K562 (cell line): ENCODE measurements around the gene ARF1. TPM values are rescaled to one million over a fixed set of nuclear protein-coding genes. Genes with fewer than 3 reads are reported as not detected.
A peak's percentile ranks its signal among the peaks of the same experiment; 100 is the strongest.

Source experiments
- ATAC-seq: fragments of 200-7000 bp; cut with Tn5 transposase; 3 replicates; pipeline ENCODE4 v1.9.1; 2020; ENCODE audit warnings: moderate library complexity
- BruUV-seq: library from RNA; stranded (reverse); fragments of 400-500 nt; replicated peaks from 2 replicates; lab custom pipeline; 2021; lab: Mats Ljungman, UMichigan
- CTCF ChIA-PET: fragments of 300-600 bp; formaldehyde crosslinking; extraction: SDS; loops from one replicate; lab custom pipeline; 2021; ENCODE audit warnings: low intra/inter-chr PET ratio; lab: Yijun Ruan, JAX
- POLR2A ChIA-PET: fragments of 300-600, 350-650 bp; sonication (Branson Sonifier 250); formaldehyde crosslinking; extraction: SDS; loops from one replicate; lab custom pipeline; 2021; ENCODE audit warnings: antibody characterized with exemption, inconsistent platforms; lab: Yijun Ruan, JAX
- DNase-seq, 4 experiments: peaks; one replicate each; pipeline versions ENCODE4 v3.0.0 to v3.0.0-alpha.2; 2011 to 2018; ENCODE audit warnings: low spot score in 3 of 4, mixed read lengths in 3 of 4; ENCODE audit errors: extremely low read depth in 1 of 4
- FAIRE-seq: peaks from 2 replicates; lab custom pipeline; 2011; peaks lifted over from hg19 to GRCh38; lab: Jason Lieb, UNC
- H2AFZ ChIP-seq: 2 replicates; pipeline ENCODE4 v1.6.0; 2011; ENCODE audit warnings: low read depth, low read length, control low read depth, inconsistent platforms
- H3K27ac ChIP-seq: fragments of 200-600 bp; 3 replicates; pipeline ENCODE4 v1.8.0; 2011; ENCODE audit warnings: low read depth, mild to moderate bottlenecking, control low read depth, inconsistent platforms, low read length, moderate library complexity, mixed read lengths; ENCODE audit errors: extremely low read depth
- H3K27me3 ChIP-seq, 2 experiments: fragments of 300-600 bp in 1 of 2; 2 replicates in 1 of 2; 3 replicates in 1 of 2; pipeline versions ENCODE4 v1.6.0 to v1.8.0; 2011; ENCODE audit warnings: inconsistent platforms in 2 of 2, low read length in 2 of 2, mild to moderate bottlenecking in 1 of 2, mixed read lengths in 1 of 2, moderate library complexity in 1 of 2; ENCODE audit not compliant: control insufficient read depth in 2 of 2, insufficient read depth in 2 of 2
- H3K36me3 ChIP-seq: fragments of 300-600 bp; 3 replicates; pipeline ENCODE4 v1.8.0; 2011; ENCODE audit warnings: mild to moderate bottlenecking, low read length, inconsistent platforms; ENCODE audit not compliant: control insufficient read depth, insufficient read depth
- H3K4me1 ChIP-seq, 2 experiments: fragments of 200-600 bp in 1 of 2; replicated peaks in 1 of 2; 2 replicates in 1 of 2; 3 replicates in 1 of 2; pipeline versions ENCODE4 v1.5.1 to v1.8.0; 2011; ENCODE audit warnings: inconsistent platforms in 2 of 2, low read length in 2 of 2, mild to moderate bottlenecking in 1 of 2, mixed read lengths in 1 of 2, moderate library complexity in 1 of 2; ENCODE audit not compliant: control insufficient read depth in 2 of 2, insufficient read depth in 2 of 2
- H3K4me2 ChIP-seq: 2 replicates; pipeline ENCODE4 v1.6.1; 2011; ENCODE audit warnings: low read length, control low read depth, inconsistent platforms, mixed read lengths; ENCODE audit not compliant: insufficient read depth
- H3K4me3 ChIP-seq: fragments of 200-600 bp; sonication (generic), shearing (Covaris generic); 2 replicates; pipeline ENCODE4 v1.5.1; 2016; ENCODE audit warnings: control low read depth, inconsistent platforms
- H3K79me2 ChIP-seq: fragments of 200-600 bp; 3 replicates; pipeline ENCODE4 v1.8.0; 2011; ENCODE audit warnings: low read length, inconsistent platforms; ENCODE audit not compliant: control insufficient read depth, insufficient read depth
- H3K9ac ChIP-seq, 2 experiments: 2 replicates each; pipeline versions ENCODE4 v1.6.0 to v1.6.1; 2011; ENCODE audit warnings: low read depth in 2 of 2, low read length in 2 of 2, control low read depth in 1 of 2, inconsistent platforms in 1 of 2, mild to moderate bottlenecking in 1 of 2, mixed read lengths in 1 of 2; ENCODE audit not compliant: insufficient read depth in 1 of 2
- H3K9me1 ChIP-seq: one replicate; pipeline ENCODE4 v1.6.0; 2011; ENCODE audit warnings: inconsistent platforms, mild to moderate bottlenecking, low read length, moderate library complexity; ENCODE audit not compliant: control insufficient read depth, insufficient read depth
- H3K9me3 ChIP-seq: replicated peaks from 2 replicates; pipeline ENCODE4 v1.5.1; 2011; ENCODE audit warnings: low read depth, low read length, inconsistent platforms; ENCODE audit not compliant: control insufficient read depth, insufficient read depth
- H4K20me1 ChIP-seq: replicated peaks from 2 replicates; pipeline ENCODE4 v1.6.1; 2011; ENCODE audit warnings: low read length, inconsistent platforms, mixed read lengths; ENCODE audit not compliant: control insufficient read depth, insufficient read depth
- HDAC1 ChIP-seq, 2 experiments: fragments of 450-650 bp; IDR thresholded peaks; 2 replicates each; pipeline ENCODE4 v1.6.1; 2016 to 2017; ENCODE audit warnings: inconsistent platforms in 1 of 2, mild to moderate bottlenecking in 1 of 2, moderate library complexity in 1 of 2
- MAZ ChIP-seq, 2 experiments: fragments of 450-650 bp in 1 of 2; sonication (generic) in 1 of 2; formaldehyde crosslinking; IDR thresholded peaks in 1 of 2; conservative IDR thresholded peaks in 1 of 2; 2 replicates each; pipeline versions ENCODE4 v1.4.0 to v1.5.0; 2020; ENCODE audit warnings: mild to moderate bottlenecking in 1 of 2, missing genetic modification reagents in 1 of 2
- MGA ChIP-seq: fragments of 450-650 bp; IDR thresholded peaks from 2 replicates; pipeline ENCODE4 v1.6.1; 2016; ENCODE audit warnings: mild to moderate bottlenecking, moderate library complexity
- MYBL2 ChIP-seq, 2 experiments: fragments of 450-650 bp in 1 of 2; sonication (generic) in 1 of 2; formaldehyde crosslinking in 1 of 2; IDR thresholded peaks; 2 replicates each; pipeline versions ENCODE4 v1.6.1 to v1.8.1; 2017 to 2022; ENCODE audit warnings: borderline replicate concordance in 1 of 2, inconsistent platforms in 1 of 2, low read depth in 1 of 2, mild to moderate bottlenecking in 1 of 2, missing genetic modification reagents in 1 of 2, moderate library complexity in 1 of 2
- MYC ChIP-seq, 2 experiments: fragments of 250-450 bp in 1 of 2; sonication (Bioruptor Pico) in 1 of 2; IDR thresholded peaks; 2 replicates each; pipeline versions ENCODE4 v1.5.1 to v1.6.1; 2012 to 2021; ENCODE audit warnings: low read depth in 2 of 2, borderline replicate concordance in 1 of 2, improper control_type of control experiment in 1 of 2, low read length in 1 of 2, mild to moderate bottlenecking in 1 of 2, moderate library complexity in 1 of 2
- NCOA1 ChIP-seq: fragments of 450-650 bp; IDR thresholded peaks from 2 replicates; pipeline ENCODE4 v1.6.1; 2016; ENCODE audit warnings: low read depth
- PURB ChIP-seq: sonication (generic); formaldehyde crosslinking; IDR thresholded peaks from 2 replicates; pipeline ENCODE4 v1.9.0; 2021; ENCODE audit warnings: low read depth, mild to moderate bottlenecking, missing genetic modification reagents
- TSC22D4 ChIP-seq: fragments of 450-650 bp; IDR thresholded peaks from 2 replicates; pipeline ENCODE4 v1.6.1; 2016; ENCODE audit warnings: missing genetic modification characterization, missing biosample characterization, control low read depth
- XRCC5 ChIP-seq: fragments of 200-400 bp; formaldehyde crosslinking; IDR thresholded peaks from 2 replicates; pipeline ENCODE4 v1.6.1; 2017; ENCODE audit warnings: low read depth, mild to moderate bottlenecking, low read length
- ZC3H4 ChIP-seq: sonication (generic); formaldehyde crosslinking; IDR thresholded peaks from 2 replicates; pipeline ENCODE4 v1.9.0; 2021; ENCODE audit warnings: missing genetic modification reagents, borderline replicate concordance
- whole genome bisulfite sequencing: fragments of 100-300 bp; shearing (Covaris generic); methylation state at CpG from one replicate; pipeline ENCODE4 v1.1.6; 2016; ENCODE audit warnings: low coverage, mixed read lengths; ENCODE audit not compliant: insufficient coverage; ENCODE audit errors: missing lambda C conversion rate; 5-methylcytosine and 5-hydroxymethylcytosine counted together
- in situ Hi-C: fragments of 300-500 bp; cut with MboI; formaldehyde crosslinking; loops from 4 replicates; pipeline ENCODE4 v1.15.0; 2018; ENCODE audit warnings: inconsistent platforms, mixed read lengths
- intact Hi-C: fragments of 100-400 bp; cut with micrococcal nuclease; formaldehyde crosslinking; loops from 2 replicates; pipeline ENCODE4 v1.14.2; 2022
- polyA plus RNA-seq, 8 experiments: library from polyadenylated mRNA; depleted of rRNA in 4 of 8; stranded (reverse) in 5 of 8; unstranded in 3 of 8; fragments of >200 nt; fragmentation: Nextera tagmentation in 2 of 8; fragmentation: Illumina TruSeq in 1 of 8; extraction: Ambion mirVana in 2 of 8; extraction: Trizol in 1 of 8; gene quantifications; 2 replicates each; pipeline versions ENCODE4 v1.2.1 to v1.2.3, GENCODE V29; 2011 to 2014; ENCODE audit warnings: inconsistent platforms in 1 of 8, missing spikeins in 1 of 8
- total RNA-seq, 7 experiments: library from RNA; depleted of rRNA in 6 of 7; stranded (reverse); fragments of >200 nt in 6 of 7; fragmentation: Illumina TruSeq in 2 of 7; extraction: Trizol in 2 of 7; gene quantifications; 2 replicates each; pipeline versions ENCODE4 v1.2.1 to v1.2.3, GENCODE V29; 2011 to 2021; ENCODE audit warnings: low replicate concordance in 1 of 7

The ARF1 gene
- total and polyA plus RNA-seq, 9 of the 15 experiments (the other 6 are each of a cell fraction or from before 2014, with no cell fraction given) = 69.8 to 593 (median 325) TPM

DNA sequence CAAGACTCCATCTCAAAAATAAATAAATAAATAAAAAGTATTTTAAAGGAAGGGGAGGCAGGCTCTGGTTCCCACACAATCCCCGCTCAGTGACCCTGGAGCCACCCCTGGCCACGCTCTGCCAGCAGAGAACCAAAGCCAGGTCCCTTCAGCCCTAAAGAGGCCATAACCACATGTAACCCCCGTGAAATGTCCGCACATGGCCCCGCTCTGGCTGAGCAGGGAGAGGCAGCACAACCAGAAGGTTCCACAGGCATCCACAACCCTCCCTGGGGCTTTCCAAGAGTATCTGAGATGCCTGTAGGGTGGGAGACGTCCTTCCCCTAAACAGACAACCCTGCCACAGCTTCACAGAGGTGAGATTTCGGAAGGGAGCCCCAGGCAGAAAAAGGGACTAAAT is 1.4 kb upstream of the ARF1 start:
- BruUV-seq = no TSS peak
- Histone ChIP-seq H4K20me1 (peaks cover 51% of the 10 kb centered on the region), H3K4me3 (peak overlapping the region; percentile 96), H3K9ac (peak overlapping the region; percentile 99 to 100), H3K4me1 (peaks cover 26 to 55% of the 10 kb centered on the region in 2 experiments; a peak in 4 of 5 replicates), H3K36me3 (peaks cover 29% of the 10 kb centered on the region), H3K9me1 (peaks cover 22% of the 10 kb centered on the region), H2AFZ (0 out of 2 replicates have a peak overlapping the region, but pooled peaks have one; percentile 19), H3K79me2 (peaks cover 56% of the 10 kb centered on the region), H3K4me2 (peak overlapping the region; percentile 96), H3K9me3 (no peaks in the 10 kb centered on the region), H3K27me3 (no peaks in the 10 kb centered on the region; a peak in 1 of 5 replicates), H3K27ac (peak overlapping the region; percentile 98)
- intact Hi-C loops = no loop called here
- DNase-seq (peak in 2 of 4 experiments; percentile 42 to 46), FAIRE-seq (no peak), ATAC-seq (peak; percentile 4; the same call in 2 of the 3 replicates)
- WGBS = 42% methylated on average over 7 of the region's 7 CpGs
- in situ Hi-C loops = no loop called here
- CTCF ChIA-PET = interaction anchor here (0.5 kb wide), 1 partner anchor 1800 kb away, joined by 3 read pairs; no protein-coding TSS in a partner anchor
- POLR2A ChIA-PET = interaction anchor here (1.6 to 4.3 kb wide), 3 partner anchors 11 to 31 kb away, joined by 4 to 36 read pairs (median 15); no protein-coding TSS in a partner anchor
- TF ChIP-seq XRCC5 = no peak
- no peak for TF ChIP-seq HDAC1 (IDR thresholded peaks at IDR 0.05)
- TF ChIP-seq MAZ (CRISPR knock-in tag; conservative IDR thresholded peaks at IDR 0.05 in 1 of 2, IDR thresholded peaks at IDR 0.05 in 1 of 2) = 0 out of 4 replicates have a peak, but pooled peaks of 1 of the 2 experiments have one; percentile 13
- no peak for TF ChIP-seq TSC22D4
- no peak for TF ChIP-seq ZC3H4 (CRISPR knock-in tag)
- no peak for TF ChIP-seq MYBL2 (IDR thresholded peaks at IDR 0.05; ENCODE audit: low read depth)
- no peak for TF ChIP-seq MYBL2 (CRISPR knock-in tag; IDR thresholded peaks at IDR 0.05; ENCODE audit: borderline replicate concordance)
- TF ChIP-seq PURB (CRISPR knock-in tag) = no peak
- TF ChIP-seq NCOA1 = no peak
- peak; percentile 64 for TF ChIP-seq MYC (IDR thresholded peaks at IDR 0.05; ENCODE audit: low read depth, low read length)
- no peak for TF ChIP-seq MYC (CRISPR knock-in tag; IDR thresholded peaks at IDR 0.05; ENCODE audit: borderline replicate concordance, low read depth)
- TF ChIP-seq MGA = peak; percentile 56; the same call in 1 of the 2 replicates
